HG03521 (cell line): ENCODE measurements around the gene KDM5C.
A peak's percentile ranks its signal among the peaks of the same experiment; 100 is the strongest.

ENCODE experiments used
- ATAC-seq: cut with Tn5 transposase; IDR thresholded peaks from one replicate; pipeline ENCODE4 v1.9.1; 2021; ENCODE audit warnings: mild to moderate bottlenecking, moderate library complexity; ENCODE audit not compliant: unreplicated experiment

KDM5C gene

DNA sequence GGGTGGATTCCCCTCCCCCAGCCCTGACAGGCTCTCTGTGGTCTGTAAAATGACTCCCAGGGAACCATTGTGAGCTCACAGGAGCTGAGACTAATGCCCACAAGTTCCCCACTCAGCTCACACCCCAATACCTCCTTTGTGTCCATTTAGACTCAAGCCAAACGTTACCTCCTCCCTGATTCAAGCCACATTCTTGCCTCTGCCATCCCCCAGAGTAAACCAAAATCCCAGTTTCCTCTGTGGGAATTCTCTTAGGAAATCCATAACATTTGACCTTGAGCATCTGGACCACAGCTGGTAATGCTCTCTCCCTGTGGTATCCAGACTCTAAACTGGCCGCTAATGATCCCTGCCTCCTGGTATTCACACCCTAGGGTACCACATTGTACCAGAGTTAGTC, 26.3 kb upstream of the KDM5C start:
- ATAC-seq = no peak

- no peak for ATAC-seq
Observed at GRCh38 chrX:53250556-53250955, 25.5 kb upstream of the KDM5C start.

- ATAC-seq = no peak
Observed at GRCh38 chrX:53249408-53250042, 24.5 kb upstream of the KDM5C start.

- ATAC-seq = no peak
Observed at GRCh38 chrX:53247928-53248327, 22.9 kb upstream of the KDM5C start.

DNA sequence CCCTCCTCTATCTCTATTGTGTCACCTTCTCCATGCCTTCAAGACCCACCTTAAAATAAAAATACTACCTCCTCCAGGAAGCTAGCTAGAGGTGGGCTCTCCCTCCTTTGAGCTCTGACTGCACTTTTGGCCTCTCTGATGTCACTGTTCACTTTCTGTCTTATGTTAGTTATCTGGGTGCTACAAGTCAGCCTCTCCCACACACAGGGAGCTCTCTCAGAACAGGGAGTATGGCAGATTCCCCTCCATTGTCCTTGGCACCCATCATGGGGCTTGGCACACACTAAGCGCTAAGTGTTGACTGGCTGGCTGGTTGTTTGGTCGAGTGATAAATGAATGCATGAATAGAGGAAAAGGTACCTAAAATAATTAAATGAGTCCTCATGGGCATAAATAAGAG, 21.2 kb upstream of the KDM5C start:
- ATAC-seq = no peak

- no peak for ATAC-seq
Observed at GRCh38 chrX:53244610-53245009, 19.6 kb upstream of the KDM5C start.

GRCh38 chrX:53242310-53242709, 17.3 kb upstream of the KDM5C start:
- no peak for ATAC-seq

DNA sequence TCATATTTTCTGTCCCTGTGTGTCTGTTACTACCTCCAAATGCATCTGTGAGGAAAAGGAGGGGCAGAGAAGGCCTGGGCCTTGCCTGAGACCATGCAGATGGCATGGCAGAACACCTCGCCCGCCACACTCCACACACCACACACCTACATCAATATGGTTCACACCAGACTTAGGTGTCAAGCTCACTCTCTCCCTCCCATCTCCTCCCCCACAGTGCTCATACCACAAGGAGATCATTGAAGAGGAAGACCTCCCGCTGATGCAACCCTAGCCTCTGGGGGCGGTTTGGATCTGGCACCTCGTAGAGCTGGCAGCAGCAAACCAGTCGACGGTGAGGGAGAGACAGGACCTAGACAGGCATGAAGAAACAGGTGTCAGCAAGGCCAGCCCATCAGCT, 16.6 kb upstream of the KDM5C start:
- no peak for ATAC-seq

DNA sequence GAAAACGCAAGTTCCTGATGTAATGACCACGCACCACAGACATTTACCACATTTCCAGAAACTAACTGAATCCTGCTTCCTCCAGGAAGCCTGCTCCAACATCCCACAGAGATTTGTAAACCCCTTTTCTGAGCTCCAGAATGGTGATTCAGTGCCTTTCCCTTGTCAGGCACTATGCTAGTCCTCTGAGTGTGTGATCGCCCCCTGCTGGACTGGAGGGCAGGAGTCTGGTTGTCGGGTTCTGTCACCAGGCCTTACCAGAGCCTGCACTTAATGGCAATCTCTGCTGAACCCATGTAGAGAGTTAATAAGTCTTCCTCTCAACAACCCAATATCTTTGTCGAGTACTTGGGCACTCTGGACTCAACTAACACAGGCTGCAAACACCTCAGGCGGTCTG, 14.5 kb upstream of the KDM5C start:
- no peak for ATAC-seq

DNA sequence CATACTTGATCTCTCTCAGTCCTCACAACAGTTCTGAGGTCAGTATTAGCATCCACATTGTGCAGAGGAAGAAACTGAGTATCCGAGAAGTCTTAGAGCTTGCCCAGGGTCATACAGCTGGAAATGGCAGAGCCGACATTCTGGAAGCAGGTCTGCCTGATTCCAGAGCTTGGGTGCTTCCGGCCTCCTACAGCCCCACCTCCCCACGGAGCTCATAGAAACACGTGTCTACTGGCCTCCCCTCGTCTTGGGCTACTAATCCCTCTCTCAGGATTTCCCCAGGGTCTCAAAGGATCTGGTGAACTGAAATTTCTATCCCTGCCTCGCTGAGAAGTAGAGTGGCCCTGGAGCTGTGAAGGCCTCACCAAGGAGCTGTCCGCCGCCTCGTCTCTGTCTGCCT, 12.0 kb upstream of the KDM5C start:
- no peak for ATAC-seq

DNA sequence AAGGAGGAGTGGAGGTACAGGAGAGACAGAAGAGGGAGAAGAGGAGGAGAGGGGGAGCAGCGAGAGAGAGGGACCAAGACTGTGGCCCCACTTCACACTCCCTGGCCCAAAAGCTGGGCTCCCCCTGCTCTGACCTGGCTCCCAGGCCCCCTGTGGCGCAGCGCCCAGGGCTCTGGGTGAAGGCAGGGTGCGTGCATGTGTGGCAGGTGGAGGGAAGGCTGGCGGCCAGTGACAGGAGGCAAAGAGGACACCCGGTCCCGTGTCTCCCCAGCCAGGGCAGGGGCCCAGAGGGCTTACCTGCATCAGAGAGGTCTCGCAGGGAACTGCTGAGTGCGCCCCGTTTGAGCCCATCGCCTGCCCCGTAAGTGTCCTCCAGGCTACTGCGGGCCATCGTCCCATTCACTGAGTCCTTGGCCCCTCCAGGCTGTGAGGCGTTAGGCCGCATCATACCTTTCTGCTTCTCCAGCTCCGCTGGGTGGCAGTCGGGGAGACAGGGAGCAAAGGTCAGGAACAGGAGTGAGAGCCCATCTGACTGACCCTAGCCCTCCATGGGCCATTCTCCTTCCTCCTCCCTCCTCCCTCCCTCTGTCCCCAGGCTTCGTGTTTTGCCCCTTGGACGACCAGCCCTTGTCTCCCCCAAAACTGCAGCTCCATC, 11.1 kb upstream of the KDM5C start:
- no peak for ATAC-seq

DNA sequence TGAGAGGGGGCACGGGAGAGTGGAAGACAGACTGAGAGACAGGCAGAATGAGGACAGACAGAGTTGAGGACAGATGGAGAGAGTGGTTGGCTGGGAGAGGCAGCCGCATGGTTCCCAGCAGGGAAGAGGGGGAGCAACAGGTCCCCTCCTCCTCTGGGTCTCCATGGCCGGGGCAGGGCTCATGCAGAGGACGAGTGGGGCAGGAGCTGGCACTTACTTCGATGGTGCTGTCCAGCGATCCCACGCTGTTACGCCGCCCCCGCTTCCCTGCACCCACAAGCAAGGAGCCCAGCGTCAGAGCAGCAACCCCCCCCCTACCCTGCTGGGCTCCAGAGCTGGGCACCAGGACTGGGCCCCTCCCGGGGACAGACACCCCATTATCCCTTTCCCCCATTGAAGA, 10.6 kb upstream of the KDM5C start:
- ATAC-seq = no peak

DNA sequence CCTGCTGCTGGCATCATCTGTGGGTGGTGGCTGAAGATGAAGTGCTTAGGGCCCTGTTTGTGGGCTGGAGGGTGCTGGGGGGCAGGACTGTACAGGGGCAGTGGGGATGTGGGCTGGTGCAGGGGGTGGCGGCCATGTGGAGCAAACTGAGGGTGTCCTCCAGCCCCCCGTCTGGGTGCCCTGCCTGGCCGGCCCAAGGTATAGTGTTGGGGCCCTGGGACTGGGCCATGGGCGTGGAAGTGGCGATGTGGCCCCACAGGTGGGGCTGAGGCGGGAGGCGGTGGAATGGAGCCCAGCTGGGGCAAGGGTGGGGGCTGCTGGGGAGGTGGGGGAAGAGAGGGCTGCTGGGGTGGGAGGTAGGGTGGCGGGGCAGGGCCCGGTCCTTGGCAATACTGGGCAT, 9.5 kb upstream of the KDM5C start:
- ATAC-seq = no peak

DNA sequence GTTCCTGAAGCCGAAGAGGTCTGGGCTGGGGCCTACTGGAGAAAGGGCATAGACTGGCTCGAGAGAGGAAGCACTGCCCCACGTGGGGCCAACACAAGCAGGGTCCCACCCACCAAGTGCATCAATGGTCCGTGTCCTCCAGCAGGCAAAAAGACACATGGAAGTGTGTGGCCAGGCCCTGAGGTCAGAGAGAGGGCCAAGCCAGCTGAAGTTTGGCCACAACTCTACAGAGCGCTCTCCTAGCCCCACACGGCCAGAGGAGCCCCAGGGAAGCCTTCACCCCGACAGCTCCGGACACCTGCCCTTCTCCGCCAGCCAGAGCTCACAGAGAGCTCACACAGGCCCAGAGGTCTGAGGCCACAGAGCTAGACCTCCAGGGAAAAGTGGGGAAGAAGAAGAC, 8.5 kb upstream of the KDM5C start:
- no peak for ATAC-seq

GRCh38 chrX:53230116-53230515, 5.1 kb upstream of the KDM5C start:
- no peak for ATAC-seq

DNA sequence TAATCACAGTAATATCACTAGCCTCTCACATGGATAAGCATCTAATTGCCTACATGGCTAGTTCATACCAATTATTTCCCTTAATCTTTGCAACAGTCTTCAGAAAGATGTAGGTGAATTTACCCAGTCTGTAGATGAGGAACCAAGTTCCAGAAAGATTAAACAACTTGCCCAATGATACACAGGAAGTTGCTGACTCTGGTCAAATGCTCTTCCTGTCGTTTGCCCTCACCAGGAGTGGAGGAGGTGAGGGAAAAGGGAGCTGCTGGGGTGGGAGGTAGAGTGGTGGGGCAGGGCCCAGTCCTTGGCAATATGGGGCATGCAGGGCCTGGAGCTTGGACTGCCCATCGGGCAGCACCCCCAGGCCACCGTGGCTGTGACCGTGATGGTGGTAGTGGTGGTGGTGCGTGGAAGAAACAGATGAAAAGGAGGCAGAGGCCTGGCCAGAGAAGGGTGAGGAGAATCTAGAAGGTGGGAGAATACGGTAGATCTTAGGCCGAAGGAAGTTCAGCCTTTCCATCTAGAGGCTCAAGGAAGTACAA, 2.3 kb upstream of the KDM5C start:
- ATAC-seq = no peak

DNA sequence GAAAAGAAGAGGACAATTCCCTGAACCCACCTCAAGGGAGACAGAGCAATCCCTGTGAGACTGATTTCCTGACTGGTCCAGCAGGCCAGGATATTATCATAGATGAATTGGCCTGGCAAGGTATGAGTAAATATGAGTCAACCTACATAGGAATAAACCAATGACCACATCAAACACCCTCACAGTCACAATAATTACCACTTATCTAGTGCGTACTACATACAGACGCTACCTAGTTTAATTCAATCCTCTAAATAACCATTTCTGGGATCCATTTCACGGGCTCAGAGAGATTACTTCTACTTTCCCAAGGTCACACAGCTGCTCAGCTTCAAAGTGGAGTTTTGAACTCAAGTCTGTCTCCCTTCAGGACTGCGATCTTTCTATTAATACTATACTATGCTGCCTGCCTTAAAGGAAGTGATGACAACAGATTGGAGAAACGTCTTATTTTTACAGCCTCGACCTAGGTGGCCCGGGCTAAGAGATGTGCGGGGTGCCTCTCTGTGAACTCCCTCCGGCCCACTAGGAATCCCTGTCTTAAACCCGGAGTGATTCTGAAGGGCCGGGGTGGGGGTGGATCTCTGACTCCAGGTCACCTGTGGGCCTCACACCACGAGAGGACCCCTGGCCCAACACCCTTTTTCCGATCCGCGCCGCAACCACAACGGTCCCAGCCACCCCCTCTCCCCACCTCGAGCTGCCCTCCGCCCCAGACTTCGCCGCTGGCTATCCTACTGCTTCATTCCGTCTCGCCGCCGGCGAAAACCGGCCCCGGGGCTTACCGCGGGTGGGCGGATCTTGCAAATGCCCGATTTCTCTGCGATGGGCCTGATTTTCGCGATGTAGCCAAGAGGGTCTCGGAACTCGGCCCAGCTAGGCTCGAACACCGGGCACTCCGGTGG, 800 bp downstream of the KDM5C start:
- ATAC-seq = peak; percentile 9

- ATAC-seq = no peak
Observed at GRCh38 chrX:53223068-53223693, 1.8 kb downstream of the KDM5C start.

GRCh38 chrX:53211391-53211978, 13.5 kb downstream of the KDM5C start:
- no peak for ATAC-seq

- no peak for ATAC-seq
Observed at GRCh38 chrX:53196678-53197077, 28.3 kb downstream of the KDM5C start.

DNA sequence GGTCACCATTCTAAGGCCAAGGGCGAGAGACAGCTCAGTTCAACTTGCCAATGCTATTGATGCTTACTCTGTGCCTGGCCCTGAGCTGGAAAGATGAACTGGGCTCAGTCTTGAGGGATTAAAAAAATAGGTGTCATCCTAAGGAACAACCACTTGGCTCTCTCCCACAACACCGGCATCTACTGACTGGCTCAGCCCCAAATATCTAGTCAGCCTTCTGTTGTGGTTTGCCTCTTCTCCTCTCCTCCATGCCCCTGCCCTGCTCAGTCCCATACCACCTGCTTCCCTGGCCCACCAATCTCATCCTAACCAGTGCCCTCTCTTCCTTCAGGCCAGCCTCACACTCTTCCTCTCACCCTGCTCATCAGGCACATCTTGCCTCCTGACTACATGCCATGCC, 29.6 kb downstream of the KDM5C start:
- ATAC-seq = no peak
